Activated T-cell treated with anti-CD3 and anti-CD28 coated beads, Interleukin-2, amount 50 U/mL, for 4 hours (primary cell): ENCODE results near the gene JARID2. TPM values are rescaled to one million over a fixed set of nuclear protein-coding genes. Genes with fewer than 3 reads are reported as not detected.

ENCODE experiments used
- ATAC-seq, 2 donors: fragments of 200-7000 bp; cut with Tn5 transposase; one replicate each; pipeline ENCODE4 v1.10.0; 2021
- DNase-seq: peaks from one replicate; pipeline ENCODE4 v3.0.0-alpha.2; 2020
- H3K27me3 Mint-ChIP-seq: one replicate; pipeline ENCODE4 v1.8.0; 2021; ENCODE audit warnings: low read depth, mixed read lengths
- H3K36me3 Mint-ChIP-seq: one replicate; pipeline ENCODE4 v1.8.0; 2022; ENCODE audit warnings: mixed read lengths; ENCODE audit not compliant: insufficient read depth
- H3K4me1 Mint-ChIP-seq: one replicate; pipeline ENCODE4 v1.8.0; 2021; ENCODE audit warnings: low read depth, mixed read lengths
- H3K4me3 Mint-ChIP-seq: one replicate; pipeline ENCODE4 v1.8.0; 2021; ENCODE audit warnings: mild to moderate bottlenecking, moderate library complexity, mixed read lengths
- H3K9me3 Mint-ChIP-seq: one replicate; pipeline ENCODE4 v1.8.0; 2021; ENCODE audit warnings: mixed read lengths
- total RNA-seq, 3 donors: library from RNA; stranded (reverse); gene quantifications; one replicate each; pipeline ENCODE4 v1.2.1, GENCODE V29; 2021

JARID2 gene
- total RNA-seq, 3 donors from 2014 or later = 32.6 to 43.6 (median 37.2) TPM

GRCh38 chr6:15266423-15266996 is 20.6 kb downstream of the JARID2 start:
- no peaks in the 10 kb centered on the region for H3K9me3 Mint-ChIP-seq
- DNase-seq (no peak), ATAC-seq (no peak)
- peaks cover 8% of the 10 kb centered on the region for H3K36me3 Mint-ChIP-seq
- peaks cover 89% of the 10 kb centered on the region for H3K4me1 Mint-ChIP-seq
- no peaks in the 10 kb centered on the region for H3K27me3 Mint-ChIP-seq
- H3K4me3 Mint-ChIP-seq = peak overlapping the region; percentile 9

- DNase-seq = no peak
- Mint-ChIP-seq H3K4me1 (peaks cover 90% of the 10 kb centered on the region), H3K4me3 (no peak overlapping the region), H3K27me3 (no peaks in the 10 kb centered on the region), H3K36me3 (peaks cover 6% of the 10 kb centered on the region), H3K9me3 (no peaks in the 10 kb centered on the region)
- no peak for ATAC-seq
Observed at GRCh38 chr6:15267221-15267620, 21.4 kb downstream of the JARID2 start.

- H3K4me3 Mint-ChIP-seq = no peak overlapping the region
- H3K9me3 Mint-ChIP-seq = no peaks in the 10 kb centered on the region
- peaks cover 5% of the 10 kb centered on the region for H3K36me3 Mint-ChIP-seq
- no peak for ATAC-seq
- H3K4me1 Mint-ChIP-seq = peaks cover 89% of the 10 kb centered on the region
- no peak for DNase-seq
- H3K27me3 Mint-ChIP-seq = no peaks in the 10 kb centered on the region
Observed at GRCh38 chr6:15268137-15268908, 22.5 kb downstream of the JARID2 start.

GRCh38 chr6:15269011-15269410 is 23.1 kb downstream of the JARID2 start:
- peaks cover 84% of the 10 kb centered on the region for H3K4me1 Mint-ChIP-seq
- ATAC-seq (no peak), DNase-seq (no peak)
- H3K9me3 Mint-ChIP-seq = no peaks in the 10 kb centered on the region
- no peaks in the 10 kb centered on the region for H3K27me3 Mint-ChIP-seq
- H3K36me3 Mint-ChIP-seq = peaks cover 5% of the 10 kb centered on the region
- no peak overlapping the region for H3K4me3 Mint-ChIP-seq

GRCh38 chr6:15269619-15270018 is 23.8 kb downstream of the JARID2 start:
- H3K4me1 Mint-ChIP-seq = peaks cover 83% of the 10 kb centered on the region
- no peaks in the 10 kb centered on the region for H3K9me3 Mint-ChIP-seq
- peaks cover 7% of the 10 kb centered on the region for H3K36me3 Mint-ChIP-seq
- DNase-seq (no peak), ATAC-seq (peak; percentile 19 to 36)
- H3K4me3 Mint-ChIP-seq = no peak overlapping the region
- no peaks in the 10 kb centered on the region for H3K27me3 Mint-ChIP-seq

- no peak overlapping the region for H3K4me3 Mint-ChIP-seq
- no peaks in the 10 kb centered on the region for H3K27me3 Mint-ChIP-seq
- H3K36me3 Mint-ChIP-seq = peaks cover 7% of the 10 kb centered on the region
- H3K9me3 Mint-ChIP-seq = no peaks in the 10 kb centered on the region
- DNase-seq (no peak), ATAC-seq (no peak)
- H3K4me1 Mint-ChIP-seq = peaks cover 81% of the 10 kb centered on the region
Observed at GRCh38 chr6:15270402-15270801, 24.5 kb downstream of the JARID2 start.

GRCh38 chr6:15272562-15272961 is 26.7 kb downstream of the JARID2 start:
- Mint-ChIP-seq H3K9me3 (no peaks in the 10 kb centered on the region), H3K27me3 (no peaks in the 10 kb centered on the region), H3K4me1 (peaks cover 79% of the 10 kb centered on the region), H3K36me3 (peaks cover 6% of the 10 kb centered on the region), H3K4me3 (no peak overlapping the region)
- no peak for DNase-seq
- no peak for ATAC-seq

- DNase-seq (no peak), ATAC-seq (no peak)
- Mint-ChIP-seq H3K27me3 (no peaks in the 10 kb centered on the region), H3K36me3 (peaks cover 3% of the 10 kb centered on the region), H3K9me3 (no peaks in the 10 kb centered on the region), H3K4me3 (no peak overlapping the region), H3K4me1 (peaks cover 77% of the 10 kb centered on the region)
Observed at GRCh38 chr6:15274692-15275387, 29.0 kb downstream of the JARID2 start.

GRCh38 chr6:15276036-15276985 is 30.4 kb downstream of the JARID2 start:
- DNase-seq = no peak
- no peak for ATAC-seq
- Mint-ChIP-seq H3K36me3 (peaks cover 2% of the 10 kb centered on the region), H3K9me3 (no peaks in the 10 kb centered on the region), H3K4me3 (no peak overlapping the region), H3K4me1 (peaks cover 79% of the 10 kb centered on the region), H3K27me3 (no peaks in the 10 kb centered on the region)

- peaks cover 77% of the 10 kb centered on the region for H3K4me1 Mint-ChIP-seq
- H3K36me3 Mint-ChIP-seq = peaks cover under 1% of the 10 kb centered on the region
- ATAC-seq (no peak), DNase-seq (no peak)
- no peaks in the 10 kb centered on the region for H3K9me3 Mint-ChIP-seq
- no peak overlapping the region for H3K4me3 Mint-ChIP-seq
- H3K27me3 Mint-ChIP-seq = no peaks in the 10 kb centered on the region
Observed at GRCh38 chr6:15279047-15279661, 33.3 kb downstream of the JARID2 start.

- no peak for ATAC-seq
- no peaks in the 10 kb centered on the region for H3K9me3 Mint-ChIP-seq
- peaks cover 70% of the 10 kb centered on the region for H3K4me1 Mint-ChIP-seq
- no peaks in the 10 kb centered on the region for H3K36me3 Mint-ChIP-seq
- DNase-seq = no peak
- no peak overlapping the region for H3K4me3 Mint-ChIP-seq
- no peaks in the 10 kb centered on the region for H3K27me3 Mint-ChIP-seq
Observed at GRCh38 chr6:15280028-15280427, 34.2 kb downstream of the JARID2 start.

GRCh38 chr6:15280961-15281360 is 35.1 kb downstream of the JARID2 start:
- no peak for ATAC-seq
- no peak for DNase-seq
- Mint-ChIP-seq H3K4me3 (no peak overlapping the region), H3K36me3 (no peaks in the 10 kb centered on the region), H3K9me3 (no peaks in the 10 kb centered on the region), H3K27me3 (no peaks in the 10 kb centered on the region), H3K4me1 (peaks cover 65% of the 10 kb centered on the region)

GRCh38 chr6:15282334-15282733 is 36.5 kb downstream of the JARID2 start:
- Mint-ChIP-seq H3K4me3 (peak overlapping the region; percentile 2), H3K4me1 (peaks cover 53% of the 10 kb centered on the region), H3K9me3 (no peaks in the 10 kb centered on the region), H3K36me3 (no peaks in the 10 kb centered on the region), H3K27me3 (no peaks in the 10 kb centered on the region)
- ATAC-seq (no peak), DNase-seq (no peak)

- no peak overlapping the region for H3K4me3 Mint-ChIP-seq
- ATAC-seq = no peak
- no peaks in the 10 kb centered on the region for H3K27me3 Mint-ChIP-seq
- H3K36me3 Mint-ChIP-seq = peaks cover 8% of the 10 kb centered on the region
- no peak for DNase-seq
- H3K9me3 Mint-ChIP-seq = no peaks in the 10 kb centered on the region
- peaks cover 55% of the 10 kb centered on the region for H3K4me1 Mint-ChIP-seq
Observed at GRCh38 chr6:15283986-15284361, 38.1 kb downstream of the JARID2 start.
